ENCODE data around the gene NR1H2.

Gene NR1H2

DNA sequence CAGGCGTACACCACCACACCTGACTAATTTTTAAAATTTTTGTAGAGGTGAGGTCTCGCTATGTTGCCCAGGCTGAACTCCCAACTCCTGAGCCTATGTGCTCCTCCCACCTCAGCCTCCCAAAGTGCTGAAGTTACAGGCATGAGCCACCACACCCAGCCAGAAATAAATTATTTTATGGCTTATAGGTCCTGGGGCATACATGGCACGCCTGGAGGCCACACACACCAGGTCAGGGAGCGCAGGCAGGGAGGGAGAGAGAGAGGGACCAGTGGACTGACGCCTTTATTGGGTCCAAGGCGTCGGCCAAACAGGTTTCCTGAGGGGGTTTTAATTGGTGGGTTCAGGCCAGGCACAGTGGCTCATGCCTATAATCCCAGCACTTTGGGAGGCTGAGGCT, 49.3 kb downstream of the NR1H2 start:
- DNase-seq = no peak

DNA sequence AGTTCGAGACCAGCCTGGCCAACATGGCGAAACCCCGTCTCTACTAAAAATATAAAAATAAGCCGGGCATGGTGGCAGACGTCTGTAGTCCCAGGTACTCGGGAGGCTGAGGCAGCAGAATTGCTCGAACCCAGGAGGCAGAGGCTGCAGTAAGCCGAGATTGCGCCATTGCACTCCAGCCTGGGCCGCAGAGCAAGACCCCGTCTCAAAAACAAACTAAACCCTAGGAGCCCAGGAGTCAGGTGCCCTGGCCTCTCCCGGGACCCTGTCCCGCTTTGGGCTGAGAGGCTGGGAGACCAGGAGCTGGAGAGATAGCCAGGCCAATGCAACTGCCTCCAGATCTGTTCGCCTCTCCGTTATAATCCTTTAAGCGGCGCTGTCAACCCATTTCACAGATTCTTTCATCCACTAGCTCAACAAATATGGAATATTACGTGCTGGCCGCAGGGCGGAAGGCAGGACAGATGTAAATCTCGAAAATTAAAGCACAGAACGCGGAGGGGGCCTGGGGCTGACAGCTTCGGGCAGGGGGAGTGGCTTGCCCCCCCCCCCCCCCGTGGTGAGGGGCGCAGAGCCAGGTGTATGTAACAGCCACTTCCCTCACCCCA, 51.2 kb downstream of the NR1H2 start:
- no peak for DNase-seq

DNA sequence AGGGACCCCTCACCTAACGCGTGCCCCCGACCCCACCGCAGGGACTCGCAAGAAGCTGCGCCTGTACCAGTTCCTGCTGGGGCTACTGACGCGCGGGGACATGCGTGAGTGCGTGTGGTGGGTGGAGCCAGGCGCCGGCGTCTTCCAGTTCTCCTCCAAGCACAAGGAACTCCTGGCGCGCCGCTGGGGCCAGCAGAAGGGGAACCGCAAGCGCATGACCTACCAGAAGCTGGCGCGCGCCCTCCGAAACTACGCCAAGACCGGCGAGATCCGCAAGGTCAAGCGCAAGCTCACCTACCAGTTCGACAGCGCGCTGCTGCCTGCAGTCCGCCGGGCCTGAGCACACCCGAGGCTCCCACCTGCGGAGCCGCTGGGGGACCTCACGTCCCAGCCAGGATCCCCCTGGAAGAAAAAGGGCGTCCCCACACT, 51.8 kb downstream of the NR1H2 start:
- peak; percentile 87 for DNase-seq

DNA sequence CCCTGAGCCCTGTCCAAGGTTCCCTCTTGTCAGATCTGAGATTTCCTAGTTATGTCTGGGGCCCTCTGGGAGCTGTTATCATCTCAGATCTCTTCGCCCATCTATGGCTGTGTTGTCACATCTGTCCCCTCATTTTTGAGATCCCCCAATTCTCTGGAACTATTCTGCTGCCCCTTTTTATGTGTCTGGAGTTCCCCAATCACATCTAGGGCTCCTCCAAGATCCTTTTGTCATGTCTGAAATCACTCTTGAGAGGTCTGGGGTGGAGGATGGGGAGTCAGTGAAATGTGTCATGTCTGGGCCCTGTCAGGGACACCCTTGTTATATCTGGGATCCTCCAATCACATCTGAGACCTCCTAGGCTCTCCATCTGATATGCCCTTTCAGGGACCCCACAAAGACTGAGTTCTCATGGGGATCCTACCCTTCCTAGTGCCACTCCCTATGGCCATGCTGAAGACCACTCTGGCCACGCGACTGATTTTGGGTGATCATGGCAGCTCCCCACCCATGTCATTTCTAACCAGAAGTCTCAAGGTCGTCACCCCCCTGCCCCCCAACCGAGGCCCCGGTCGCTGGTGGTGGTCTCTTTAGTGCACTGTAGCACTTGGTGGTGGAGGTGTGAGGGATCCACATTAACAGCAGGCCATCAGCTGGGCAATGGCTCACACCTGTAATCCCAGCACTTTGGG, 52.7 kb downstream of the NR1H2 start:
- no peak for DNase-seq

DNA sequence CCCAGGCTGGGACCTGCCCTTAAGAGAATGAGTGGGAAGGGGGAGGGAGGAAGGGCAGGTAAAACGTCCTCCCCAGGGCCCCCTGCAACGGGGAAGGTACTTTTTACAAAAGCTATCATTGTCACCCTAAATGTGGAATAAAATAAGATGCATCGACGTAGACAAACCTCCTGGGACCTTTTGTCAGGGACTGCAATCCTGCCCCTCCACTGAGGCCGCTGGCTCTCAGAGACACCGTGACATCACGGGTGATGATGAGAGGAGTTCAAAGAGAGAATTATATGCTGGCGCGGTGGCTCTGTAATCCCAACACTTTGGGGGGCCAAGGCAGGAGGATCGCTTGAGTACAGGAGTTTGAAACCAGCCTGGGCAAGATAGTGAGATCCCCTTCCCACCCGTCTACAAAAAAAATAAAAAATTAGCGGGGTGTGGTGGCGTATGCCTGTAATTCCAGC, 54.7 kb downstream of the NR1H2 start:
- DNase-seq = peak; percentile 67

DNA sequence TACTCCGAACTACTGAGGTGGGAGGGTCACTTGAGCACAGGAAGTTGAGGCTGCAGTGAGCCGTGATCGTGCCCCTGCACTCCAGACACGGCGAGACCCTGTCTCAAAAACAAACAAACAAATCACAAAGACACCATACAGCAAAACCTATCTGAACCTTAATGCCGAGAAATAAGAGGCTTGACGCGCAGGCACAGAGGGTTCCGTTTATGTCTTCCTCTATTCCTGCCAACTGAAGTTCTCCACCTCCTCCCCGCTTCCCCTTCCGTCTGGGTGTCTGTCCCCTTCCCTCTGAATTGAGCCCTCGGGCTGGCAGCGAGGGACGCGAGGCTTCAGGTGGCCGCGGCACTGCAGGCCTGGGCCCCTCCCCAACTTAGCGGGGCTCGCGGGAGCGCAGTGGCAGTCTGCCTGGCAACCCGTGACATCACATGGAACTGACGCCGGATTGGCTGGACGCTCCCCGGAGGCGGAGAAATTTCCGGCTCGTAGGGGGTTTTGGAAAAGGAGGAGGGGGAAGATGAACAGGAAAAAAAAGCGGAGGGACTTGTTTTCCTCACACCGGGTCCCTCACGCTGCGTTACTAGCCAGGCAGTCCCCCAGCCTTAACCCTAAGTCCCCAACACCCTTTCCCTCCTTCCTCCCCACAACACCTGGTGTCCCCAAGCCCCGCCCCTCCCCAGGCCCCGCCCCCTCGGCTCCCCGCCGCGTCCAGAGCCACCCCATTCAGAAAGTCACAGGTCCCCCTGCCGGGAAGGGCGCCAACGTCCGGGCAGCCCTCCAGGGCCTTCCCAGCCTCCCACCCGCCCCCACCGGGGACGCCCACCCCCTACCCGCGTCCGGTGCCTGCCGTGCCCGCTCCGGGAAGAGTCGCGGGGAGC, 55.3 kb downstream of the NR1H2 start:
- DNase-seq = peak; percentile 87

DNA sequence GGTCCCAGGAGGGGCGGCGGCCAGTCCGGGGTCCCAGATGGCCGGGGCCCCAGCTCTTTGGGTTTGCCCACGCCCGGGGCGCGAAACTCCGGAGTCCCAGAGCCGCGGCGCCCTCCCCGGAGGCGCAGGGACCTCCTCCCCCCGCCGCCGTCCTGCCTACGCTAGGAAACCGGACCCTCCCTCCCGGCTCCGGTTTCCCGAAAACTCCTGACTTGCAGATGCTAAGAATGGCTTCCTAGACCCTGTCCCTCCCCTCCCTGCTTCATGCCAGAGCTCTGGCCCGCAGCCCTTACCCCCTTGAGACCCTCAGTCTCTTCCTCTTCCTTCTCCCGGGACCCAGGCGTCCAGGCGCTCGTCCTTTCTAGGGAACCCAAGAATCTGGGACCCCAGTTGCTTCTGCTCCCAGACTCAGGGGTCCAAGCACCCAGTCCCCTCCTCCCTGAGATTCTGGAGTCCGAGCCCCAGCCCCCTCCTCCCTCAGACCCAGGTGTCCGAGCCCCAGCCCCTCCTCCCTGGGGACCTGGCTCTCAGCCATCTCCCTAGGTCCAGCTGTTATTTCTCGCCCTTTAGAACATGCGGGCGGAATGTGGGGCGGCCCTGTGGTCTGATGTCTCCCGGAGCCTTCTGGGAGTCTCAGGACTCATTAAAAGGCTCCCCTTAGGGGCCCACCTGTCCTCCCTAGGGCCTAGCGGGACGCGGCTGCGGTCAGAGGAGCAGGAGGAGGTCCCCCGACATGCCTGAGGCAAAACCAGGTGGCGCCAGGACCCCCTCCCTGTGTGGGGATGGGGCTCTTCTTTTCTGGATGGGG, 56.2 kb downstream of the NR1H2 start, which contains the start of gene MYBPC2:
TSS of gene MYBPC2 (plus strand) at position 672 of the 808 bp plus-strand sequence. CDS start at position 734, 62 bp downstream.
- DNase-seq = no peak

All from CD4-positive, alpha-beta T cell treated with Interleukin-15 for 1 hour (primary cell).